Measurements from ENCODE around the gene MEGF9. TPM values are rescaled to one million over a fixed set of nuclear protein-coding genes. Genes with fewer than 3 reads are reported as not detected.

Gene MEGF9
- total RNA-seq, 4 donors from 2014 or later, result 62.1 to 113 (median 91.8) TPM

- H3K27ac ChIP-seq, result no peak overlapping the region
- H3K36me3 ChIP-seq, result no peaks in the 10 kb centered on the region
- WGBS, 2 donors, result 93 to 95% methylated on average over 5 of the region's 5 CpGs
- H3K27me3 ChIP-seq, result no peaks in the 10 kb centered on the region
- H3K4me1 ChIP-seq, result peaks cover 0 to 20% (median 0%) of the 10 kb centered on the region in 4 donors
- DNase-seq (ENCODE audit: low spot score in 2 of 2), result no peak
- no peak overlapping the region for H3K4me3 ChIP-seq
- no peak for TF ChIP-seq CTCF (IDR thresholded peaks at IDR 0.05)
- TF ChIP-seq EP300 (IDR thresholded peaks at IDR 0.05), result no peak
- no peak for TF ChIP-seq POLR2A (IDR thresholded peaks at IDR 0.05)
- H3K9me3 ChIP-seq, result no peaks in the 10 kb centered on the region
These were observed 23.3 kb upstream of the MEGF9 start for GRCh38 chr9:120737416-120738165.

DNA sequence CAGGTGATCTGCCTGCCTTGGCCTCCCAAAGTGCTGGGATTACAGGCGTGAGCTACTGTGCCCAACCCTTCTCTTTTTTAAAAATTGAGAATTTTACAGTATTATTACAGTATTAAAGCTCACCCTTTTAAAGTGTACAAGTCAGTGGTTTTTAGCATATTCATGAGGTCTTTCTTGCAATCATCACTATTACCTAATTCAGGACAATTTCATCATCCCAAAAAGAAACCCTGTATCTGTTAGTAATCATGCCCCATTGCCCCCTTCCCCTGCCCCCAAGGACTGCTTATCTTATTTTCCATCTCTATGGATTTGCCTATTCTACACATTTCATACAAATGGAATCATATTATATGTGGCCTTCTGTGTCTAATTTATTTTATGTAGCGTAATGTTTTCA lies 22.6 kb upstream of the MEGF9 start:
- TF ChIP-seq POLR2A (IDR thresholded peaks at IDR 0.05), result no peak
- TF ChIP-seq CTCF (IDR thresholded peaks at IDR 0.05), result no peak
- TF ChIP-seq EP300 (IDR thresholded peaks at IDR 0.05), result no peak
- no peak for DNase-seq (ENCODE audit: low spot score in 2 of 2)

DNA sequence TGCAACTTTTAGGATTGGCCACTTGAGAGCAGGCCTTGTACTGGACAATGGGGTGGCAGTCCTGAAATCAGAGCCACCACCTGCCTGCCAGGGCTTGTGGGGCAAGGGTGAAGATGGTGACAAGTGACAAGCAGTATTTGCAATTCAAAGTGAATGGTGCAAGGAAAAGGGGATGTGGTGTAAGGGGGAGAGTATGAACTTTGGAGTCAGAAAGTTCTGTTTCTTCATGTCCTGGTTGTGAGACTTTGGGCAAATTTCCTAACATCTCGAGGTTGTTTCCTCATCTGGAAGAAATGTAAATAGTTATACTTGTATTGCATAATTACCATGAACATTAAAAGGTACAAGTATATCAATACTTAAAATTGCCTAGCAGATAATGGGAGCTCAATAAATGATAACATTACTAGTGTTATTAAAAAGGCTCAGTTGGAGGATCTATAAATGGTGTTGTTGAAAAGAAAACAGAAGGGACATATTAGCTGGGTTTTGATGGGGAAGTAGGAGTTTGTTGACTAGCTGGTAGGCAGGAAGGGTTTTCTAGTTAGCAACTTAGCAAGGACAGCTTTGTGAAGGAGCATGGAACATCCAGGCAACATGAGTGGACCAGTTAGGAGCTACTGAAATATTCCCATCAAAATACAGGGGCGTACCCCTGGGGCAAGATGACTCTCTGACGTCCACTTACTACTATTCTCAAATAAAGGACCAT lies 21.3 kb upstream of the MEGF9 start:
- H3K27ac ChIP-seq, result peak overlapping the region in 2 of 4 donors; percentile 11 to 55
- no peaks in the 10 kb centered on the region for H3K27me3 ChIP-seq
- DNase-seq (ENCODE audit: low spot score in 2 of 2), result peak in 1 of 2 donors; percentile 35
- H3K4me3 ChIP-seq, result no peak overlapping the region
- no peaks in the 10 kb centered on the region for H3K36me3 ChIP-seq
- peak in 1 of 2 donors; percentile 79 for TF ChIP-seq EP300 (IDR thresholded peaks at IDR 0.05)
- TF ChIP-seq POLR2A (IDR thresholded peaks at IDR 0.05), result no peak
- no peak for TF ChIP-seq CTCF (IDR thresholded peaks at IDR 0.05)
- H3K4me1 ChIP-seq, result peaks cover 0 to 31% (median 3%) of the 10 kb centered on the region in 4 donors
- no peaks in the 10 kb centered on the region for H3K9me3 ChIP-seq
- WGBS, 2 donors, result 66 to 74% methylated on average over 3 of the region's 3 CpGs

More for the DNA sequence above, 22.6 kb upstream of the MEGF9 start:
- H3K27ac ChIP-seq, result no peak overlapping the region
- H3K9me3 ChIP-seq, result no peaks in the 10 kb centered on the region
- no peak overlapping the region for H3K4me3 ChIP-seq
- peaks cover 0 to 20% (median 0%) of the 10 kb centered on the region in 4 donors for H3K4me1 ChIP-seq
- no peaks in the 10 kb centered on the region for H3K36me3 ChIP-seq
- 88 to 96% methylated on average over 2 of the region's 2 CpGs for WGBS, 2 donors
- no peaks in the 10 kb centered on the region for H3K27me3 ChIP-seq

DNA sequence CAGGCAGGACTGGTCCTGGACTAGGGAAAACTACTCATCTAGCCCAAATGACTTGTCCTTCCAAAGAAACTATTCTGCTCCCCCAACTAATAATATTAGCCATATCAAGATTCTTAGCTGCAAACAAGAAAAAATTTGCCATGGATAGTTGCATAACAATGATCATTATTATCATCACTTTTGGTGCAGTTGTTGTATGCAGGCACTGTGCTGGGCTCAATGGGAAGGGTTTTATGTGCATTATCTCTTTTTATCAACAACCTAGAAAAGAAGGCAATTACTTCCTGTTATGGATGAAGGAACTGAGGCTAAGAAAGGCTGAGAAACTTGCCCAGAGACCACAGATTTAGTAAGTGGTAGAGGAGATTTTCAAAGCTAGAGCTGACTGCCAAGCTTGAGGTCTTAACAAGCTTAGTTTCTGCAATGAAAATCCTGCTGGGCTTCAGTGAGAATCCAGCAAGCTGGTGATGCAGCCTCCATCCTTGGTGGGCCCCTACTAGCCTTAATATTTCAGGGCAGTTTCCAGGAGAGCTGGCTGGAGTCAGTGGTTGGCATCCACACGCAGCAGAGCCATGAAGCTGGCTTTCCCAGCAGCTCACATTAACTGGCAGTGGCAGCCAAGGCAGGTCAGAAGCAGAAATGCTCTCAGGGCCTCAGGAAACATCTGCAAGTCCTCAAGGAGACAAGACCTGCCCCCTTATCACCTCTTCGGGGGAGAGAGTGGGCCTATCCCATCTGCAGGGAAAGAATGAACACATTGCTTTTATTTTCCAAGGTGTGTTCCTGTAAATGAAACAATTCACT lies 20.5 kb upstream of the MEGF9 start:
- no peak overlapping the region for H3K4me3 ChIP-seq
- no peak for DNase-seq (ENCODE audit: low spot score in 2 of 2)
- TF ChIP-seq POLR2A (IDR thresholded peaks at IDR 0.05), result no peak
- TF ChIP-seq EP300 (IDR thresholded peaks at IDR 0.05), result no peak
- no peak for TF ChIP-seq CTCF (IDR thresholded peaks at IDR 0.05)
- H3K9me3 ChIP-seq, result no peaks in the 10 kb centered on the region
- peaks cover 0 to 32% (median 6%) of the 10 kb centered on the region in 4 donors for H3K4me1 ChIP-seq
- 44 to 50% methylated on average over 1 to 2 of the region's 2 CpGs for WGBS, 2 donors
- no peaks in the 10 kb centered on the region for H3K36me3 ChIP-seq
- peak overlapping the region in 2 of 4 donors; percentile 11 to 55 for H3K27ac ChIP-seq
- no peaks in the 10 kb centered on the region for H3K27me3 ChIP-seq

Data from tibial nerve (tissue), 4 donors.